DND-41 (cell line): ENCODE measurements around the gene LYSMD3.

Experiments used
- ATAC-seq: fragments of 200-7000 bp; cut with Tn5 transposase; 3 replicates; pipeline ENCODE4 v1.9.1; 2021; ENCODE audit warnings: low read depth; ENCODE audit not compliant: insufficient read depth
- DNase-seq: peaks from one replicate; pipeline ENCODE4 v3.0.0-alpha.2; 2020
- H2AFZ ChIP-seq: 2 replicates; pipeline ENCODE4 v1.6.0; 2012; ENCODE audit warnings: low read depth, low read length
- H3K27ac ChIP-seq: 2 replicates; pipeline ENCODE4 v1.5.1; 2012; ENCODE audit warnings: low read length, inconsistent platforms
- H3K27me3 ChIP-seq: fragments of 200-600 bp; sonication (generic); 2 replicates; pipeline ENCODE4 v1.6.0; 2012; ENCODE audit warnings: low read length, mild to moderate bottlenecking, inconsistent platforms; ENCODE audit not compliant: insufficient read depth, poor library complexity
- H3K36me3 ChIP-seq: 2 replicates; pipeline ENCODE4 v1.5.1; 2012; ENCODE audit warnings: low read length, inconsistent platforms; ENCODE audit not compliant: insufficient read depth
- H3K4me1 ChIP-seq: 2 replicates; pipeline ENCODE4 v1.5.1; 2012; ENCODE audit warnings: mild to moderate bottlenecking, low read length; ENCODE audit not compliant: insufficient read depth
- H3K4me2 ChIP-seq: 2 replicates; pipeline ENCODE4 v1.6.0; 2012; ENCODE audit warnings: mild to moderate bottlenecking, moderate library complexity, low read length, inconsistent platforms; ENCODE audit not compliant: insufficient read depth
- H3K4me3 ChIP-seq, 2 experiments: fragments of 200-600 bp in 1 of 2; shearing (Covaris generic) in 1 of 2; 2 replicates each; pipeline ENCODE4 v1.5.1; 2012 to 2016; ENCODE audit warnings: inconsistent platforms in 2 of 2, low read length in 2 of 2, mild to moderate bottlenecking in 2 of 2, low read depth in 1 of 2, moderate library complexity in 1 of 2
- H3K79me2 ChIP-seq: 2 replicates; pipeline ENCODE4 v1.6.0; 2012; ENCODE audit warnings: low read length, inconsistent platforms; ENCODE audit not compliant: insufficient read depth
- H3K9ac ChIP-seq: 2 replicates; pipeline ENCODE4 v1.6.0; 2012; ENCODE audit warnings: low read depth, mild to moderate bottlenecking, inconsistent platforms, low read length, moderate library complexity
- H3K9me3 ChIP-seq: 2 replicates; pipeline ENCODE4 v1.5.1; 2012; ENCODE audit warnings: low read length, moderate library complexity, mild to moderate bottlenecking, inconsistent platforms; ENCODE audit not compliant: insufficient read depth, severe bottlenecking
- H4K20me1 ChIP-seq: 2 replicates; pipeline ENCODE4 v1.6.0; 2012; ENCODE audit warnings: low read length; ENCODE audit not compliant: insufficient read depth
- EZH2 ChIP-seq: IDR thresholded peaks from 3 replicates; pipeline ENCODE4 v1.6.1; 2012; ENCODE audit warnings: borderline replicate concordance, low read depth, mild to moderate bottlenecking, moderate library complexity, low read length, inconsistent platforms; ENCODE audit not compliant: severe bottlenecking
- TF ChIP-seq, protein P1 (sequence below): IDR thresholded peaks from 2 replicates; pipeline ENCODE4 v1.5.1; 2012; ENCODE audit warnings: borderline replicate concordance, low read length, moderate library complexity, mild to moderate bottlenecking; ENCODE audit not compliant: poor library complexity, severe bottlenecking; ENCODE audit errors: extremely low read depth

The LYSMD3 gene

GRCh38 chr5:90547072-90547536, 17.7 kb upstream of the LYSMD3 start:
- TF ChIP-seq, protein P1, sequence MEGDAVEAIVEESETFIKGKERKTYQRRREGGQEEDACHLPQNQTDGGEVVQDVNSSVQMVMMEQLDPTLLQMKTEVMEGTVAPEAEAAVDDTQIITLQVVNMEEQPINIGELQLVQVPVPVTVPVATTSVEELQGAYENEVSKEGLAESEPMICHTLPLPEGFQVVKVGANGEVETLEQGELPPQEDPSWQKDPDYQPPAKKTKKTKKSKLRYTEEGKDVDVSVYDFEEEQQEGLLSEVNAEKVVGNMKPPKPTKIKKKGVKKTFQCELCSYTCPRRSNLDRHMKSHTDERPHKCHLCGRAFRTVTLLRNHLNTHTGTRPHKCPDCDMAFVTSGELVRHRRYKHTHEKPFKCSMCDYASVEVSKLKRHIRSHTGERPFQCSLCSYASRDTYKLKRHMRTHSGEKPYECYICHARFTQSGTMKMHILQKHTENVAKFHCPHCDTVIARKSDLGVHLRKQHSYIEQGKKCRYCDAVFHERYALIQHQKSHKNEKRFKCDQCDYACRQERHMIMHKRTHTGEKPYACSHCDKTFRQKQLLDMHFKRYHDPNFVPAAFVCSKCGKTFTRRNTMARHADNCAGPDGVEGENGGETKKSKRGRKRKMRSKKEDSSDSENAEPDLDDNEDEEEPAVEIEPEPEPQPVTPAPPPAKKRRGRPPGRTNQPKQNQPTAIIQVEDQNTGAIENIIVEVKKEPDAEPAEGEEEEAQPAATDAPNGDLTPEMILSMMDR = no peak
- no peak for TF ChIP-seq EZH2
- H2AFZ ChIP-seq = no peak overlapping the region
- H3K4me3 ChIP-seq = no peak overlapping the region
- H3K36me3 ChIP-seq = no peaks in the 10 kb centered on the region
- H3K4me2 ChIP-seq = no peak overlapping the region
- no peaks in the 10 kb centered on the region for H3K9me3 ChIP-seq
- DNase-seq (no peak), ATAC-seq (no peak)
- H3K9ac ChIP-seq = no peak overlapping the region
- no peaks in the 10 kb centered on the region for H4K20me1 ChIP-seq
- H3K27me3 ChIP-seq = peaks cover 6% of the 10 kb centered on the region
- no peaks in the 10 kb centered on the region for H3K4me1 ChIP-seq
- H3K27ac ChIP-seq = no peak overlapping the region
- no peaks in the 10 kb centered on the region for H3K79me2 ChIP-seq

GRCh38 chr5:90546216-90546837, 16.9 kb upstream of the LYSMD3 start:
- TF ChIP-seq EZH2 = no peak
- TF ChIP-seq, protein P1 = no peak
- no peaks in the 10 kb centered on the region for H3K36me3 ChIP-seq
- no peaks in the 10 kb centered on the region for H4K20me1 ChIP-seq
- H3K4me1 ChIP-seq = no peaks in the 10 kb centered on the region
- no peaks in the 10 kb centered on the region for H3K9me3 ChIP-seq
- H3K27me3 ChIP-seq = peaks cover 6% of the 10 kb centered on the region
- H3K4me3 ChIP-seq = no peak overlapping the region
- H3K9ac ChIP-seq = no peak overlapping the region
- no peak overlapping the region for H3K27ac ChIP-seq
- no peak overlapping the region for H2AFZ ChIP-seq
- DNase-seq = no peak
- no peak overlapping the region for H3K4me2 ChIP-seq
- H3K79me2 ChIP-seq = no peaks in the 10 kb centered on the region
- ATAC-seq = no peak

- Histone ChIP-seq H3K9me3 (no peaks in the 10 kb centered on the region), H3K79me2 (no peaks in the 10 kb centered on the region), H3K27me3 (peaks cover 6% of the 10 kb centered on the region), H3K4me1 (no peaks in the 10 kb centered on the region), H3K4me3 (no peak overlapping the region), H3K27ac (no peak overlapping the region), H2AFZ (no peak overlapping the region), H3K36me3 (no peaks in the 10 kb centered on the region), H4K20me1 (no peaks in the 10 kb centered on the region), H3K9ac (no peak overlapping the region), H3K4me2 (no peak overlapping the region)
- ATAC-seq = no peak
- DNase-seq = no peak
- TF ChIP-seq EZH2 = no peak
- TF ChIP-seq, protein P1 = no peak
Observed at GRCh38 chr5:90545511-90545910, 16.1 kb upstream of the LYSMD3 start.
